Measurements from ENCODE around the gene EPHB4. TPM values are rescaled to one million over a fixed set of nuclear protein-coding genes. Genes with fewer than 3 reads are reported as not detected.
A peak's percentile ranks its signal among the peaks of the same experiment; 100 is the strongest.

EPHB4 gene
- total RNA-seq, 1 donor from 2014 or later: 4.1 TPM

DNA sequence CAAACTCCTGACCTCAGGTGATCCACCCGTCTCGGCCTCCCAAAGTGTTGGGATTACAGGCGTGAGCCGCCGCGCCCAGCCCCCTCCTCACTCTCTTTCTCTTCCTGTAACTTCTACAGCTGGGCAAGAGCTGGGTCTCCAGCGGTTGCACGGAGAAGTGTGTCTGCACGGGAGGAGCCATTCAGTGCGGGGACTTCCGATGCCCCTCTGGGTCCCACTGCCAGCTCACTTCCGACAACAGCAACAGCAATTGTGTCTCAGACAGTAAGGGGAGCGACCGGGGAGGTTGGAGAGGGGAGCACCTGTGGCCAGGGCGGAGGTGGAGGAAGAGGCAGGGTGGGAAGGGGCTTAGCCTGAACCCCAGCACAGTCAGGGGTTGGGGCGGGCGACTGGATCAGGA, 41.4 kb downstream of the EPHB4 start:
- Mint-ChIP-seq H3K36me3 (ENCODE audit: low read depth) (no peaks in the 10 kb centered on the region), H3K27me3 (peaks cover 11% of the 10 kb centered on the region), H3K4me3 (peak overlapping the region; percentile 70), H3K27ac (no peak overlapping the region), H3K9me3 (no peaks in the 10 kb centered on the region), H3K4me1 (peaks cover 8% of the 10 kb centered on the region)
- ChIA-PET CTCF (no interaction called here), POLR2A (interaction anchor here (0.5 to 1.2 kb wide), 3 partner anchors 12 to 1138 kb away, joined by 3 to 4 read pairs (median 3); no protein-coding TSS in a partner anchor)
- ATAC-seq (ENCODE audit: low read depth) (peak; percentile 74), DNase-seq (no peak)
- TF ChIP-seq, protein P1, sequence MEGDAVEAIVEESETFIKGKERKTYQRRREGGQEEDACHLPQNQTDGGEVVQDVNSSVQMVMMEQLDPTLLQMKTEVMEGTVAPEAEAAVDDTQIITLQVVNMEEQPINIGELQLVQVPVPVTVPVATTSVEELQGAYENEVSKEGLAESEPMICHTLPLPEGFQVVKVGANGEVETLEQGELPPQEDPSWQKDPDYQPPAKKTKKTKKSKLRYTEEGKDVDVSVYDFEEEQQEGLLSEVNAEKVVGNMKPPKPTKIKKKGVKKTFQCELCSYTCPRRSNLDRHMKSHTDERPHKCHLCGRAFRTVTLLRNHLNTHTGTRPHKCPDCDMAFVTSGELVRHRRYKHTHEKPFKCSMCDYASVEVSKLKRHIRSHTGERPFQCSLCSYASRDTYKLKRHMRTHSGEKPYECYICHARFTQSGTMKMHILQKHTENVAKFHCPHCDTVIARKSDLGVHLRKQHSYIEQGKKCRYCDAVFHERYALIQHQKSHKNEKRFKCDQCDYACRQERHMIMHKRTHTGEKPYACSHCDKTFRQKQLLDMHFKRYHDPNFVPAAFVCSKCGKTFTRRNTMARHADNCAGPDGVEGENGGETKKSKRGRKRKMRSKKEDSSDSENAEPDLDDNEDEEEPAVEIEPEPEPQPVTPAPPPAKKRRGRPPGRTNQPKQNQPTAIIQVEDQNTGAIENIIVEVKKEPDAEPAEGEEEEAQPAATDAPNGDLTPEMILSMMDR (IDR thresholded peaks at IDR 0.05): no peak
- intact Hi-C loops (cut with micrococcal nuclease): loop anchor here (5.0 kb wide), 1 partner anchor 39 kb away; no protein-coding TSS in a partner anchor

GRCh38 chr7:100783804-100784203, 43.5 kb downstream of the EPHB4 start:
- H3K27ac Mint-ChIP-seq: no peak overlapping the region
- no peak overlapping the region for H3K4me3 Mint-ChIP-seq
- H3K36me3 Mint-ChIP-seq (ENCODE audit: low read depth): no peaks in the 10 kb centered on the region
- H3K27me3 Mint-ChIP-seq: peaks cover 11% of the 10 kb centered on the region
- CTCF ChIA-PET: no interaction called here
- DNase-seq (no peak), ATAC-seq (ENCODE audit: low read depth) (no peak)
- no peaks in the 10 kb centered on the region for H3K9me3 Mint-ChIP-seq
- TF ChIP-seq, protein P1 (IDR thresholded peaks at IDR 0.05): no peak
- intact Hi-C loops (cut with micrococcal nuclease): no loop called here
- peaks cover 8% of the 10 kb centered on the region for H3K4me1 Mint-ChIP-seq
- POLR2A ChIA-PET: no interaction called here

- H3K36me3 Mint-ChIP-seq (ENCODE audit: low read depth): no peaks in the 10 kb centered on the region
- intact Hi-C loops (cut with micrococcal nuclease): no loop called here
- H3K27me3 Mint-ChIP-seq: peaks cover 6% of the 10 kb centered on the region
- H3K27ac Mint-ChIP-seq: no peak overlapping the region
- TF ChIP-seq, protein P1 (IDR thresholded peaks at IDR 0.05): no peak
- CTCF ChIA-PET: no interaction called here
- DNase-seq (no peak), ATAC-seq (ENCODE audit: low read depth) (no peak)
- no peak overlapping the region for H3K4me3 Mint-ChIP-seq
- peaks cover 7% of the 10 kb centered on the region for H3K4me1 Mint-ChIP-seq
- POLR2A ChIA-PET: no interaction called here
- H3K9me3 Mint-ChIP-seq: no peaks in the 10 kb centered on the region
These were observed 46.1 kb downstream of the EPHB4 start for GRCh38 chr7:100781255-100781654.

GRCh38 chr7:100779359-100779758, 48.0 kb downstream of the EPHB4 start:
- Mint-ChIP-seq H3K9me3 (no peaks in the 10 kb centered on the region), H3K4me3 (no peak overlapping the region), H3K36me3 (ENCODE audit: low read depth) (no peaks in the 10 kb centered on the region), H3K27me3 (peaks cover 12% of the 10 kb centered on the region), H3K27ac (no peak overlapping the region), H3K4me1 (no peaks in the 10 kb centered on the region)
- ChIA-PET POLR2A (interaction anchor here (0.6 kb wide), 1 partner anchor 292 kb away, joined by 3 read pairs; no protein-coding TSS in a partner anchor), CTCF (no interaction called here)
- intact Hi-C loops (cut with micrococcal nuclease): no loop called here
- TF ChIP-seq, protein P1 (IDR thresholded peaks at IDR 0.05): no peak
- DNase-seq: no peak
- no peak for ATAC-seq (ENCODE audit: low read depth)

DNA sequence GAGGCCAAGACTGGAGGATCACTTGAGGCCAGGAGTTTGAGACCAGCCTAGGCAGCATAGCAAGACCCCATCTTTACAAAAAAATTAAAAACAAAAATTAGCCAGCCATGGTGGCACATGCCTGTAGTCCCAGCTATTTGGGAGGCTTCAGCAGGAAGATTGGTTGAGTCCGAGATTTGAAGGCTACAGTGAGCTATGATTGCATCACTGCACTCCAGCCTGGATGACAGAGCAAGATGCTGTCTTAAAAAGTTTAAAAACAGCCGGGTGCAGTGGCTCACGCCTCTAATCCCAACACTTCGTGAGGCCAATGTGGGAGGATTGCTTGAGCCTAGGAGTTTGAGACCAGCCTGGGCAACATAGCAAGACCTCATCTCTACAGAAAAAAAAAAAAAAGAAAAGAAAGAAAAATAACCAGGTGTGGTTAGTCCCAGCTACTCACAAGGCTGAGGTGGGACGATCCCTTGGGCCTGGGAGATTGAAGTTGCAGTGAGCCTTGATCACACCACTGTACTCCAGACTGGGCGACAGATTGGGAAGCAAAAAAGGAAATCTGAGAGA, 49.2 kb downstream of the EPHB4 start:
- TF ChIP-seq, protein P1 (IDR thresholded peaks at IDR 0.05): no peak
- Mint-ChIP-seq H3K36me3 (ENCODE audit: low read depth) (no peaks in the 10 kb centered on the region), H3K4me1 (no peaks in the 10 kb centered on the region), H3K9me3 (no peaks in the 10 kb centered on the region), H3K27ac (no peak overlapping the region), H3K4me3 (no peak overlapping the region), H3K27me3 (peaks cover 12% of the 10 kb centered on the region)
- DNase-seq (no peak), ATAC-seq (ENCODE audit: low read depth) (no peak)
- intact Hi-C loops (cut with micrococcal nuclease): no loop called here
- ChIA-PET POLR2A (no interaction called here), CTCF (interaction anchor here (1.0 kb wide), 1 partner anchor 281 kb away, joined by 3 read pairs; no protein-coding TSS in a partner anchor)
